GM18870 (cell line): ENCODE data around the gene SH2D2A.

Experiments used
- ATAC-seq: cut with Tn5 transposase; IDR thresholded peaks from one replicate; pipeline ENCODE4 v1.9.1; 2021; ENCODE audit warnings: moderate library complexity; ENCODE audit not compliant: unreplicated experiment

The SH2D2A gene

GRCh38 chr1:156805766-156806511, 10.7 kb downstream of the SH2D2A start:
- ATAC-seq: no peak

GRCh38 chr1:156804572-156805243, 11.9 kb downstream of the SH2D2A start:
- ATAC-seq: no peak

GRCh38 chr1:156804026-156804425, 12.6 kb downstream of the SH2D2A start:
- ATAC-seq: no peak

GRCh38 chr1:156803086-156803851, 13.4 kb downstream of the SH2D2A start:
- no peak for ATAC-seq

GRCh38 chr1:156802421-156802935, 14.2 kb downstream of the SH2D2A start:
- no peak for ATAC-seq

GRCh38 chr1:156801409-156802121, 15.1 kb downstream of the SH2D2A start:
- no peak for ATAC-seq

GRCh38 chr1:156797212-156797871, 19.3 kb downstream of the SH2D2A start:
- ATAC-seq: no peak

- no peak for ATAC-seq
Measured at GRCh38 chr1:156796340-156797097, 20.1 kb downstream of the SH2D2A start.

GRCh38 chr1:156795787-156796186, 20.9 kb downstream of the SH2D2A start:
- no peak for ATAC-seq

- no peak for ATAC-seq
Measured at GRCh38 chr1:156795374-156795733, 21.3 kb downstream of the SH2D2A start.

GRCh38 chr1:156794506-156795373, 21.9 kb downstream of the SH2D2A start:
- ATAC-seq: no peak

- no peak for ATAC-seq
Measured at GRCh38 chr1:156789621-156790318, 26.9 kb downstream of the SH2D2A start.

GRCh38 chr1:156788136-156788535, 28.5 kb downstream of the SH2D2A start:
- ATAC-seq: no peak

GRCh38 chr1:156786640-156787039, 30.0 kb downstream of the SH2D2A start:
- no peak for ATAC-seq

GRCh38 chr1:156785458-156785857, 31.2 kb downstream of the SH2D2A start:
- no peak for ATAC-seq

- ATAC-seq: no peak
Measured at GRCh38 chr1:156781585-156782186, 35.0 kb downstream of the SH2D2A start.

GRCh38 chr1:156777573-156777972, 39.1 kb downstream of the SH2D2A start:
- ATAC-seq: no peak

- no peak for ATAC-seq
Measured at GRCh38 chr1:156776942-156777341, 39.7 kb downstream of the SH2D2A start.
